ENCODE results near the gene POU2AF1. TPM values are rescaled to one million over a fixed set of nuclear protein-coding genes. Genes with fewer than 3 reads are reported as not detected.

The POU2AF1 gene
- total and polyA plus RNA-seq, 2 of the 8 experiments (the other 6 are each of a cell fraction or from before 2014, with no cell fraction given) = not detected

DNA sequence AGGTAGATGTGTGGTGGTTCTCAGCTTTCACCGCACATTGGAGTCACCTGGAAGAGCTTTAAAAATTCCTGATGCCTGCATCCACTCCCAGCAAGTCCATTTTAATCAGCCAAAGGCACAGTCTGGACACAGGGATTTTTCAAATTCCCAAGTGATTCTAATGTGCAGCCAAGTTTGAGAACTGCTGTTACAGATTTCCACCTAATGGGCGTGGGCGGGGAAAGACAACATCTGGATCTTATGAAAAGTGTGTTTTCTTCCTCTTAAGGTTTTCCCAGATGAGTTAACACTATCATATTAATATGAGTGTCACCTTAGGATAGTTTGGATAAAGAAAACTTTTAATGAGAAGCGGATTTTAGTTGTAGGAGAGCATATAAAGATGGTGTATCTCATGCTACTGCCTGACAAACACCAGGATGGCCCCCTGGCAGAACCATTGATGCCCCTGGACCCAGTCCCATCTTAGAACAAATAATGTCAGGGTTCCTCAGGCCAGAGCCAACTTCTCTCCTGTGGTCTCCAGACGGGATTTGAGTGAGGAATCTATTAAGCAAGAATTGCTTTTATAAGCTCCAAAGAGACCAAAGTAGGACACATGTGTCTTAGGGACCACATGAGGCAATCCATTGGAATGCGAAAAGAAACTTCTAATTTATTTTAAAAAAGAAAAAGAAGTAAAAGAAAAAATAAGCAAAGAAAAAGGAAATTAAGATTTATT, 31.9 kb downstream of the POU2AF1 start:
- Histone ChIP-seq H4K20me1 (replicated peaks in 1 of 2; ENCODE audit: control insufficient read depth in 1 of 2, insufficient read depth in 2 of 2, low read length in 2 of 2) (no peaks in the 10 kb centered on the region), H3K23ac (ENCODE audit: insufficient read length) (no peak overlapping the region), H3K9me3 (ENCODE audit: insufficient read depth in 2 of 2, low read depth in 1 of 2, low read length in 1 of 2) (no peaks in the 10 kb centered on the region), H3K23me2 (ENCODE audit: low read depth, low read length) (no peaks in the 10 kb centered on the region), H2BK15ac (ENCODE audit: low read length) (no peak overlapping the region), H3K27me3 (replicated peaks in 1 of 4; ENCODE audit: control insufficient read depth in 3 of 4, extremely low read depth in 1 of 4, insufficient read depth in 3 of 4, low read length in 3 of 4) (no peaks in the 10 kb centered on the region), H3K79me2 (ENCODE audit: control insufficient read depth in 1 of 2, insufficient read depth in 2 of 2, low read length in 2 of 2) (no peaks in the 10 kb centered on the region), H4K5ac (ENCODE audit: insufficient read length, low read depth, low read length) (no peak overlapping the region), H2BK12ac (ENCODE audit: low read depth, low read length) (no peak overlapping the region), H3K4me1 (replicated peaks in 1 of 4; ENCODE audit: control insufficient read depth in 3 of 4, insufficient read depth in 4 of 4, low read length in 3 of 4) (peaks cover 0 to 6% (median 0%) of the 10 kb centered on the region in 4 experiments; a peak in 1 of 7 replicates), H3K79me1 (ENCODE audit: low read depth, low read length) (no peaks in the 10 kb centered on the region), H3K36me3 (ENCODE audit: control insufficient read depth in 2 of 4, insufficient read depth in 4 of 4, low read length in 3 of 4) (no peaks in the 10 kb centered on the region), H2BK120ac (replicated peaks; ENCODE audit: low read depth, low read length) (no peak overlapping the region), H4K8ac (ENCODE audit: extremely low read depth, insufficient read depth, low read length) (no peak overlapping the region), H2BK20ac (ENCODE audit: low read length) (no peak overlapping the region), H3K27ac (ENCODE audit: low read depth, low read length) (no peak overlapping the region), H4K91ac (replicated peaks; ENCODE audit: insufficient read length, low read length) (no peak overlapping the region), H2AK5ac (ENCODE audit: low read depth, low read length) (no peak overlapping the region), H2BK5ac (ENCODE audit: low read depth, low read length) (no peak overlapping the region), H3K14ac (ENCODE audit: insufficient read length) (no peak overlapping the region), H3K18ac (ENCODE audit: extremely low read depth, low read length) (no peak overlapping the region), H3K56ac (replicated peaks; ENCODE audit: insufficient read length, low read depth, low read length) (no peak overlapping the region), H3K4ac (replicated peaks; ENCODE audit: insufficient read length, low read depth, low read length) (no peak overlapping the region), H2AFZ (ENCODE audit: low read length) (no peak overlapping the region), H3K4me3 (ENCODE audit: extremely low read depth in 1 of 4, insufficient read depth in 2 of 4, low read depth in 3 of 4, low read length in 4 of 4) (no peak overlapping the region), H3K4me2 (ENCODE audit: insufficient read depth in 1 of 2, low read depth in 2 of 2, low read length in 2 of 2) (no peak overlapping the region), H3K9ac (replicated peaks in 1 of 4; ENCODE audit: extremely low read depth in 1 of 4, low read depth in 3 of 4, low read length in 3 of 4) (no peak overlapping the region)
- ChIA-PET POLR2A (ENCODE audit: partially characterized antibody) (no interaction called here), CTCF (ENCODE audit: partially characterized antibody) (interaction anchor here (0.6 to 0.7 kb wide), 2 partner anchors 81 to 345 kb away, joined by 3 read pairs; no protein-coding TSS in a partner anchor)
- no peak for DNase-seq (ENCODE audit: low read depth in 1 of 2, low spot score in 2 of 2)
- FAIRE-seq = no peak
- 79% methylated on average over 6 of the region's 6 CpGs; no CpG with 5 or more reads in 1 of the 2 experiments for WGBS, 2 experiments (ENCODE audit: extremely low coverage in 1 of 2, insufficient coverage in 1 of 2, insufficient read length in 1 of 2, insufficient replicate concordance in 2 of 2, low coverage in 1 of 2, low lambda C conversion rate in 2 of 2, missing lambda C conversion rate in 1 of 2)
- no peak for TF ChIP-seq RXRA (IDR thresholded peaks at IDR 0.05; ENCODE audit: insufficient read depth, low read depth, low read length)

Measured in H1 (cell line).